Measurements from ENCODE around the gene ZBTB12. TPM values are rescaled to one million over a fixed set of nuclear protein-coding genes. Genes with fewer than 3 reads are reported as not detected.

Gene ZBTB12
- total RNA-seq, 2 experiments from 2014 or later = 17.6 to 20.2 TPM

DNA sequence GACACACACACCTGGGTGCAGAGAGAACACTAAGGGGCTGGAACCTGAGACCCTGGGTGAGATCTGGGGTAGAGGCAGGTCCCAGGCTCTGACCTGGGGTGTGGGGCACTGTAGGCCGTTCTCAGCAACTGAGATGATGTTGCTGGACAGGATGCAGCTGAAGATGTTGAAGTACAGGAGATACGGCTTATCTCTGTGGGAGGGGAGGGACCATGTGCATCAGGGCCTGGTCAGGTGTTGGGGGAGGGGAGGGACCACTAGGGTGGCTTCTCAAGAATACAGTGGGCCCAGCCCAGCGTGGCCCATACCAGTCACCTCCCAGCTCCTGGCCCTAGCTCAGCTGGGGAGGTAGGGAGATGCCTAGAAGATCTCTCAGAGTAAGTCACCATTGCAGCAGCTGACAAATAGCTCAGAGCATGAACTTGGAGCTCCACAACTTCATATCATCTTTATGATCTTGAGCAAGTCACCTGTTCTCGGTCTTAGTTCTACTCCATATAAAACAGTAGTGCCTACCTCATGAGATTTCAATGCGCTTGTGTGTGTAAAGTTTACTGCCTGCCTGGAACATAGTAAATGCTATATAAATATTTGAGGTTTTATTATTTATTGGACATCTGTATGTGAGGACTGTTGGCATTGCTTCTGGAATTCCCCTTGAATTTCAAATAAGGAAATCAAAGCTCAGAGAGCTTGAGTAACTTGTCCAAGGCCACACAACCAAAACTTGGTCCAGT is 26.9 kb downstream of the ZBTB12 start:
- intact Hi-C loops (cut with micrococcal nuclease; ENCODE audit: unreplicated experiment) = no loop called here
- peaks cover 8% of the 10 kb centered on the region for H3K4me1 ChIP-seq (ENCODE audit: insufficient read depth, low read length, poor library complexity, severe bottlenecking)
- H2AFZ ChIP-seq (ENCODE audit: low read length) = no peak overlapping the region
- no peak overlapping the region for H3K27ac ChIP-seq (ENCODE audit: low read depth, low read length, poor library complexity, severe bottlenecking)
- ChIA-PET CTCF (ENCODE audit: unreplicated experiment) (no interaction called here), POLR2A (interaction anchor here (1.1 kb wide), 1 partner anchor 21 kb away, joined by 3 read pairs; no protein-coding TSS in a partner anchor)
- DNase-seq (ENCODE audit: low spot score) = no peak
- H3K36me3 ChIP-seq (ENCODE audit: insufficient read depth, low read length) = peaks cover 7% of the 10 kb centered on the region
- TF ChIP-seq, protein P1, sequence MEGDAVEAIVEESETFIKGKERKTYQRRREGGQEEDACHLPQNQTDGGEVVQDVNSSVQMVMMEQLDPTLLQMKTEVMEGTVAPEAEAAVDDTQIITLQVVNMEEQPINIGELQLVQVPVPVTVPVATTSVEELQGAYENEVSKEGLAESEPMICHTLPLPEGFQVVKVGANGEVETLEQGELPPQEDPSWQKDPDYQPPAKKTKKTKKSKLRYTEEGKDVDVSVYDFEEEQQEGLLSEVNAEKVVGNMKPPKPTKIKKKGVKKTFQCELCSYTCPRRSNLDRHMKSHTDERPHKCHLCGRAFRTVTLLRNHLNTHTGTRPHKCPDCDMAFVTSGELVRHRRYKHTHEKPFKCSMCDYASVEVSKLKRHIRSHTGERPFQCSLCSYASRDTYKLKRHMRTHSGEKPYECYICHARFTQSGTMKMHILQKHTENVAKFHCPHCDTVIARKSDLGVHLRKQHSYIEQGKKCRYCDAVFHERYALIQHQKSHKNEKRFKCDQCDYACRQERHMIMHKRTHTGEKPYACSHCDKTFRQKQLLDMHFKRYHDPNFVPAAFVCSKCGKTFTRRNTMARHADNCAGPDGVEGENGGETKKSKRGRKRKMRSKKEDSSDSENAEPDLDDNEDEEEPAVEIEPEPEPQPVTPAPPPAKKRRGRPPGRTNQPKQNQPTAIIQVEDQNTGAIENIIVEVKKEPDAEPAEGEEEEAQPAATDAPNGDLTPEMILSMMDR (conservative IDR thresholded peaks at IDR 0.05; ENCODE audit: low read length) = no peak
- no peak for TF ChIP-seq EZH2phosphoT487 (IDR thresholded peaks at IDR 0.05; ENCODE audit: borderline replicate concordance, low read depth, low read length)
- H3K4me2 ChIP-seq (ENCODE audit: low read length) = no peak overlapping the region
- no peaks in the 10 kb centered on the region for H3K79me2 ChIP-seq (ENCODE audit: insufficient read depth, low read depth, low read length)
- H4K20me1 ChIP-seq (ENCODE audit: insufficient read depth, low read length) = no peaks in the 10 kb centered on the region
- no TSS peak for BruUV-seq (replicated peaks)
- H3K9me2 ChIP-seq (ENCODE audit: insufficient read depth, low read length) = no peaks in the 10 kb centered on the region
- no peak overlapping the region for H3K4me3 ChIP-seq (ENCODE audit: low read depth, low read length, poor library complexity, severe bottlenecking)
- H3K9me3 ChIP-seq (ENCODE audit: low read length) = no peaks in the 10 kb centered on the region

DNA sequence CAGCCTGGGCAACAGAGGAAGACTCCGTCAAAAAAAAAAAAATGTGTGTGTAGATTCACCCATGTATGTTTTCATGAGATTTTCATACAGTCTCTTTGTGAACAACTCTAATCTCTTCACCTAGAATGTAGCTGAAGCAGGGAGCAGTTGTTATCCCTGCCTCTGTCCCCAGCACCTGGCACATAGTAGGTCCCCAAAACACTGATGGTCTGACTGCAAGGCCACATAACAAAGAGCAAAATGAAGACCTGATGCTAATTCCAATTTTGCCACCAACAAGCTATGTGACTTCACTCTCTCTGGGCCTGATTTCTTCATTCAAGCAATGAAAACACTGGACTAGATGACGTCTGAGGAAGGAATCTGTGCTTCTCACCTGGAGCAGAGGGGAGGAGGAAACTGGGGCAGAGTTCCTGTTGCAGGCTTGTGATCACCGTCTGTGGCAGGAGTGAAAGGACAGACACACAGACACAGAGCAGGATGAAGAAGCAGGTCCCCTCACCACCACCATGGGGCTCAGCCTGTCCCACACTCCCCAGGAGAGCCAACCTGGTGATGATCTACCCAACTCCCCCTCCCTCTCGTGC is 27.7 kb downstream of the ZBTB12 start:
- no peak overlapping the region for H2AFZ ChIP-seq (ENCODE audit: low read length)
- no peak overlapping the region for H3K27ac ChIP-seq (ENCODE audit: low read depth, low read length, poor library complexity, severe bottlenecking)
- intact Hi-C loops (cut with micrococcal nuclease; ENCODE audit: unreplicated experiment) = no loop called here
- POLR2A ChIA-PET = interaction anchor here (0.6 kb wide), 1 partner anchor 10 kb away, joined by 3 read pairs; no protein-coding TSS in a partner anchor
- no peak overlapping the region for H3K4me2 ChIP-seq (ENCODE audit: low read length)
- H3K4me3 ChIP-seq (ENCODE audit: low read depth, low read length, poor library complexity, severe bottlenecking) = no peak overlapping the region
- H3K79me2 ChIP-seq (ENCODE audit: insufficient read depth, low read depth, low read length) = no peaks in the 10 kb centered on the region
- TF ChIP-seq, protein P1 (conservative IDR thresholded peaks at IDR 0.05; ENCODE audit: low read length) = no peak
- no peak for TF ChIP-seq EZH2phosphoT487 (IDR thresholded peaks at IDR 0.05; ENCODE audit: borderline replicate concordance, low read depth, low read length)
- no peaks in the 10 kb centered on the region for H4K20me1 ChIP-seq (ENCODE audit: insufficient read depth, low read length)
- H3K9me3 ChIP-seq (ENCODE audit: low read length) = no peaks in the 10 kb centered on the region
- peaks cover 8% of the 10 kb centered on the region for H3K4me1 ChIP-seq (ENCODE audit: insufficient read depth, low read length, poor library complexity, severe bottlenecking)
- H3K9me2 ChIP-seq (ENCODE audit: insufficient read depth, low read length) = no peaks in the 10 kb centered on the region
- H3K36me3 ChIP-seq (ENCODE audit: insufficient read depth, low read length) = no peaks in the 10 kb centered on the region
- no peak for DNase-seq (ENCODE audit: low spot score)
- CTCF ChIA-PET (ENCODE audit: unreplicated experiment) = no interaction called here
- no TSS peak for BruUV-seq (replicated peaks)

Measured in OCI-LY7 (cell line).